ENCODE measurements around the gene POR. TPM values are rescaled to one million over a fixed set of nuclear protein-coding genes. Genes with fewer than 3 reads are reported as not detected.
"Not testable (repeated sequence)": the region's sequence is repeated elsewhere in the genome, so short reads cannot be mapped to it uniquely, and the experiment has no call there.

The POR gene
- total RNA-seq, 1 donor from 2014 or later = 54.7 TPM

GRCh38 chr7:75881436-75882095, 33.4 kb upstream of the POR start:
- no peak for ATAC-seq (ENCODE audit: poor library complexity)
- DNase-seq = no peak
- intact Hi-C loops (cut with DNase I) = no loop called here

GRCh38 chr7:75883265-75883824, 31.6 kb upstream of the POR start:
- intact Hi-C loops (cut with DNase I); ATAC-seq (ENCODE audit: poor library complexity); DNase-seq: not testable (repeated sequence)

- intact Hi-C loops (cut with DNase I) = no loop called here
- no peak for DNase-seq
These were observed 30.5 kb upstream of the POR start for GRCh38 chr7:75884476-75884875.

GRCh38 chr7:75885036-75885435, 29.9 kb upstream of the POR start:
- ATAC-seq (ENCODE audit: poor library complexity) = no peak
- no peak for DNase-seq
- intact Hi-C loops (cut with DNase I) = no loop called here

More at GRCh38 chr7:75884476-75884875, 30.5 kb upstream of the POR start:
- no peak for ATAC-seq (ENCODE audit: poor library complexity)

- intact Hi-C loops (cut with DNase I) = no loop called here
- no peak for ATAC-seq (ENCODE audit: poor library complexity)
- no peak for DNase-seq
These were observed 27.1 kb upstream of the POR start for GRCh38 chr7:75887669-75888369.

- ATAC-seq (ENCODE audit: poor library complexity) = peak; percentile 68
- intact Hi-C loops (cut with DNase I) = no loop called here
- DNase-seq = peak; percentile 58
These were observed 26.3 kb upstream of the POR start for GRCh38 chr7:75888464-75889222.

GRCh38 chr7:75889223-75889825, 25.6 kb upstream of the POR start:
- no peak for ATAC-seq (ENCODE audit: poor library complexity)
- DNase-seq = no peak
- intact Hi-C loops (cut with DNase I) = no loop called here

GRCh38 chr7:75889826-75890225, 25.1 kb upstream of the POR start:
- intact Hi-C loops (cut with DNase I) = no loop called here

GRCh38 chr7:75891237-75891636, 23.7 kb upstream of the POR start:
- not testable (repeated sequence) for ATAC-seq (ENCODE audit: poor library complexity)

More at GRCh38 chr7:75889826-75890225, 25.1 kb upstream of the POR start:
- no peak for ATAC-seq (ENCODE audit: poor library complexity)
- no peak for DNase-seq

GRCh38 chr7:75891815-75892411, 23.0 kb upstream of the POR start:
- DNase-seq = no peak
- intact Hi-C loops (cut with DNase I) = no loop called here
- no peak for ATAC-seq (ENCODE audit: poor library complexity)

More at GRCh38 chr7:75891237-75891636, 23.7 kb upstream of the POR start:
- intact Hi-C loops (cut with DNase I); DNase-seq: not testable (repeated sequence)

- intact Hi-C loops (cut with DNase I) = no loop called here
- DNase-seq (peak; percentile 76), ATAC-seq (ENCODE audit: poor library complexity) (peak; percentile 75)
These were observed 22.2 kb upstream of the POR start for GRCh38 chr7:75892634-75893272.

- intact Hi-C loops (cut with DNase I) = no loop called here
- DNase-seq = no peak
- ATAC-seq (ENCODE audit: poor library complexity) = no peak
These were observed 18.1 kb upstream of the POR start for GRCh38 chr7:75896803-75897327.

GRCh38 chr7:75900617-75901315, 14.2 kb upstream of the POR start:
- ATAC-seq (ENCODE audit: poor library complexity) (no peak), DNase-seq (no peak)
- intact Hi-C loops (cut with DNase I) = no loop called here

GRCh38 chr7:75905785-75906604, 9.0 kb upstream of the POR start:
- intact Hi-C loops (cut with DNase I) = no loop called here
- ATAC-seq (ENCODE audit: poor library complexity) (peak; percentile 87), DNase-seq (peak; percentile 83)

GRCh38 chr7:75906991-75907667, 7.8 kb upstream of the POR start:
- DNase-seq (no peak), ATAC-seq (ENCODE audit: poor library complexity) (peak; percentile 42)
- intact Hi-C loops (cut with DNase I) = no loop called here

- ATAC-seq (ENCODE audit: poor library complexity); intact Hi-C loops (cut with DNase I); DNase-seq: not testable (repeated sequence)
These were observed 7.3 kb upstream of the POR start for GRCh38 chr7:75907668-75908039.
